ENCODE measurements around the gene PRC1.

GRCh38 chr15:91018158-91018557 lies 23.8 kb upstream of the PRC1 start:
- TF ChIP-seq SMC3 (conservative IDR thresholded peaks at IDR 0.05; ENCODE audit: poor library complexity) (no peak), CTCF (IDR thresholded peaks at IDR 0.05; ENCODE audit: poor library complexity, severe bottlenecking) (no peak)
- TF ChIP-seq, protein P1, sequence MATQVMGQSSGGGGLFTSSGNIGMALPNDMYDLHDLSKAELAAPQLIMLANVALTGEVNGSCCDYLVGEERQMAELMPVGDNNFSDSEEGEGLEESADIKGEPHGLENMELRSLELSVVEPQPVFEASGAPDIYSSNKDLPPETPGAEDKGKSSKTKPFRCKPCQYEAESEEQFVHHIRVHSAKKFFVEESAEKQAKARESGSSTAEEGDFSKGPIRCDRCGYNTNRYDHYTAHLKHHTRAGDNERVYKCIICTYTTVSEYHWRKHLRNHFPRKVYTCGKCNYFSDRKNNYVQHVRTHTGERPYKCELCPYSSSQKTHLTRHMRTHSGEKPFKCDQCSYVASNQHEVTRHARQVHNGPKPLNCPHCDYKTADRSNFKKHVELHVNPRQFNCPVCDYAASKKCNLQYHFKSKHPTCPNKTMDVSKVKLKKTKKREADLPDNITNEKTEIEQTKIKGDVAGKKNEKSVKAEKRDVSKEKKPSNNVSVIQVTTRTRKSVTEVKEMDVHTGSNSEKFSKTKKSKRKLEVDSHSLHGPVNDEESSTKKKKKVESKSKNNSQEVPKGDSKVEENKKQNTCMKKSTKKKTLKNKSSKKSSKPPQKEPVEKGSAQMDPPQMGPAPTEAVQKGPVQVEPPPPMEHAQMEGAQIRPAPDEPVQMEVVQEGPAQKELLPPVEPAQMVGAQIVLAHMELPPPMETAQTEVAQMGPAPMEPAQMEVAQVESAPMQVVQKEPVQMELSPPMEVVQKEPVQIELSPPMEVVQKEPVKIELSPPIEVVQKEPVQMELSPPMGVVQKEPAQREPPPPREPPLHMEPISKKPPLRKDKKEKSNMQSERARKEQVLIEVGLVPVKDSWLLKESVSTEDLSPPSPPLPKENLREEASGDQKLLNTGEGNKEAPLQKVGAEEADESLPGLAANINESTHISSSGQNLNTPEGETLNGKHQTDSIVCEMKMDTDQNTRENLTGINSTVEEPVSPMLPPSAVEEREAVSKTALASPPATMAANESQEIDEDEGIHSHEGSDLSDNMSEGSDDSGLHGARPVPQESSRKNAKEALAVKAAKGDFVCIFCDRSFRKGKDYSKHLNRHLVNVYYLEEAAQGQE (IDR thresholded peaks at IDR 0.05; ENCODE audit: borderline replicate concordance): no peak

All from neural cell (in vitro differentiated cells).